ENCODE results near the gene DCTN5.

DNA sequence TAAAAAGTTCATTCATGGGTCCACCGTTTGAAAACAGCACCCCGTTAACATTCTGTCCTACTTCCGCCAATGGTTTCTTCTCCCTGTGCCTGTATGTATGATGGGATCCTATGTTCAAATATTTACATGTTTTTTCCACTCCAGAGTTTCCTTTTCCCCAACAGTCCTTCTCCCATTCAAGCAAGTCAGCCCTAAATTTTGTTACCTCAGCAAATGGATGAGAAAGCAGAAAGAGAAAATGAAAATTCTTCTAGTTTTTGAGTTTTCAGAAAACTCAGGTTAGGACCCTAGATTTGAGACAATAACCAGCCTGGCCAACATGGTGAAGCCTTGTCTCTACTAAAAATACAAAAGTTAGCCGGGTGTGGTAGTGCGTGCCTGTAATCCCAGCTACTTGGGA lies 75.2 kb downstream of the DCTN5 start:
- TF ChIP-seq, protein P1, sequence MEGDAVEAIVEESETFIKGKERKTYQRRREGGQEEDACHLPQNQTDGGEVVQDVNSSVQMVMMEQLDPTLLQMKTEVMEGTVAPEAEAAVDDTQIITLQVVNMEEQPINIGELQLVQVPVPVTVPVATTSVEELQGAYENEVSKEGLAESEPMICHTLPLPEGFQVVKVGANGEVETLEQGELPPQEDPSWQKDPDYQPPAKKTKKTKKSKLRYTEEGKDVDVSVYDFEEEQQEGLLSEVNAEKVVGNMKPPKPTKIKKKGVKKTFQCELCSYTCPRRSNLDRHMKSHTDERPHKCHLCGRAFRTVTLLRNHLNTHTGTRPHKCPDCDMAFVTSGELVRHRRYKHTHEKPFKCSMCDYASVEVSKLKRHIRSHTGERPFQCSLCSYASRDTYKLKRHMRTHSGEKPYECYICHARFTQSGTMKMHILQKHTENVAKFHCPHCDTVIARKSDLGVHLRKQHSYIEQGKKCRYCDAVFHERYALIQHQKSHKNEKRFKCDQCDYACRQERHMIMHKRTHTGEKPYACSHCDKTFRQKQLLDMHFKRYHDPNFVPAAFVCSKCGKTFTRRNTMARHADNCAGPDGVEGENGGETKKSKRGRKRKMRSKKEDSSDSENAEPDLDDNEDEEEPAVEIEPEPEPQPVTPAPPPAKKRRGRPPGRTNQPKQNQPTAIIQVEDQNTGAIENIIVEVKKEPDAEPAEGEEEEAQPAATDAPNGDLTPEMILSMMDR (IDR thresholded peaks at IDR 0.05), result no peak
- TF ChIP-seq POLR2A (IDR thresholded peaks at IDR 0.05), result no peak

All from body of pancreas (tissue), 4 donors.